HUES64 (cell line): ENCODE results near the gene PAPPA2.
"Not testable (repeated sequence)": the region's sequence is repeated elsewhere in the genome, so short reads cannot be mapped to it uniquely, and the experiment has no call there.

Source experiments
- H3K27ac ChIP-seq: 2 replicates; pipeline ENCODE4 v1.7.0; 2013; ENCODE audit warnings: low read depth, low read length, inconsistent platforms
- H3K27me3 ChIP-seq: 2 replicates; pipeline ENCODE4 v1.6.1; 2013; ENCODE audit warnings: mild to moderate bottlenecking, low read length; ENCODE audit not compliant: insufficient read depth
- H3K36me3 ChIP-seq: 2 replicates; pipeline ENCODE4 v1.6.1; 2013; ENCODE audit warnings: mild to moderate bottlenecking, low read length; ENCODE audit not compliant: insufficient read depth
- H3K4me1 ChIP-seq: 2 replicates; pipeline ENCODE4 v1.6.1; 2013; ENCODE audit warnings: mild to moderate bottlenecking, low read length, moderate library complexity; ENCODE audit not compliant: insufficient read depth
- H3K4me3 ChIP-seq: 2 replicates; pipeline ENCODE4 v1.5.1; 2013; ENCODE audit warnings: mild to moderate bottlenecking, low read length, moderate library complexity
- H3K9ac ChIP-seq: 2 replicates; pipeline ENCODE4 v1.6.1; 2013; ENCODE audit warnings: mild to moderate bottlenecking, low read depth, low read length
- H3K9me3 ChIP-seq: 2 replicates; pipeline ENCODE4 v1.6.1; 2013; ENCODE audit warnings: low read depth, low read length; ENCODE audit not compliant: insufficient read depth
- WGBS: fragments of 150-250, 120-280 bp; methylation state at CpG from one replicate; pipeline ENCODE4 v1.1.7; 2013; ENCODE audit warnings: missing lambda C conversion rate; 5-methylcytosine and 5-hydroxymethylcytosine counted together

PAPPA2 gene

DNA sequence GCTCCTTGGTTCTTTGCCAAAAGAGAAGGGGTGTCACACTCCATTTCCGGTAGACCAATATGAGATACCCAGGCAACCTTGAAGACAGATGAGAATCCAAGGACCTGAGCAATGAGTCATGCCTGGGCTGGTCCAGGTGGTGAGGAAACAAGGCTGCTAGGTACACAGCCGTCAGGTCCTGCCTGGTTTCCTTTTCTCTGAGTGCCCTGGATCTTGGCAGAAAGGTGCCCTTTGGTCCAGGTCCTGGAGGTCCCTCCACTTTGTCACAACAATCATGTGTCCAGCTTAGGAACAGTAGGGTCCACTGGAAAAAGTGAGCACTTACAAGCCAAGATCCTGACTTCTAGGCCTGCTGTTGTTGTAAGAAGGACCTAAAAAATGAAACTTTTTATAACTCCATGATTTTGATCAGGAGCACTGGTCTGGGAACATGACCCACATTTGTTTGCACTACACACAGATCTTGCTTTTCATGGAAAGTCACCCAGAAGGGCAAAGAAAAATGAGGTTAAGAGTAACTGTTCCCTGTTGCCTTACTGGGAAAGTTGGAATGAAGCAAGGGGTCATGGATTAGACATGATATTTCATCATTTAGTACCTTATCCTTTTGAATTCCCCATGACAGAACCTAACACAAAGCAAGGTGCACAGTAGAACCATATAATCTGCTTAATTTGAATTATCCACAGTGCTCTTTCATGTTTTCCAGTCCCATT lies 94.7 kb downstream of the PAPPA2 start:
- Histone ChIP-seq H3K9ac (no peak overlapping the region), H3K9me3 (no peaks in the 10 kb centered on the region), H3K27me3 (no peaks in the 10 kb centered on the region; the same call in 1 of the 2 replicates), H3K27ac (no peak overlapping the region), H3K4me3 (no peak overlapping the region), H3K4me1 (peaks cover 10% of the 10 kb centered on the region), H3K36me3 (no peaks in the 10 kb centered on the region)
- WGBS = 92% methylated on average over 2 of the region's 2 CpGs

- Histone ChIP-seq H3K27ac (no peak overlapping the region), H3K4me3 (no peak overlapping the region), H3K27me3 (no peaks in the 10 kb centered on the region; the same call in 1 of the 2 replicates), H3K4me1 (peaks cover 4% of the 10 kb centered on the region), H3K9me3 (no peaks in the 10 kb centered on the region), H3K36me3 (no peaks in the 10 kb centered on the region), H3K9ac (no peak overlapping the region)
- 55% methylated on average over 2 of the region's 2 CpGs for WGBS
Observed at GRCh38 chr1:176558561-176558960, 95.6 kb downstream of the PAPPA2 start.

DNA sequence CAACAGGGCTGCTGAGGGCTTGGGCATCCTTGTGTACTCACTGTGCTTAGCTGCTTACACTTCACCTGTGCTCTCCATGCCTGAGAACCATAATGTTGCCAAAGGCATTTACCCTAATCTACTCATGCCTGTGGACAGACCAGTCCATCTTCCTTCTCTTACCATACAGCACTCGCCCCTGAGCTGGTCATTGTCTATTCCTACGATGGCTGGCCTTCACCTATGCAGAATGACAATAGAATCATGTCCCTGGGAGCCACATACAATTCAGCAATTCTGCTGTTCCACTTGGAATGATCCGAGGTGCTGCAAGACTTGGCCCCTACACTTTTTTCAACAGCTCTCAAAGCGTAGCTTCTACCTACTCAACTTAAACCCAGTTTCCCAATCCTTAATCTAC lies 96.5 kb downstream of the PAPPA2 start:
- H3K9ac ChIP-seq = no peak overlapping the region
- H3K4me1 ChIP-seq = no peaks in the 10 kb centered on the region
- no peaks in the 10 kb centered on the region for H3K36me3 ChIP-seq
- H3K27me3 ChIP-seq = no peaks in the 10 kb centered on the region
- H3K9me3 ChIP-seq = no peaks in the 10 kb centered on the region
- no peak overlapping the region for H3K27ac ChIP-seq
- no peak overlapping the region for H3K4me3 ChIP-seq
- 30% methylated on average over 4 of the region's 4 CpGs for WGBS

DNA sequence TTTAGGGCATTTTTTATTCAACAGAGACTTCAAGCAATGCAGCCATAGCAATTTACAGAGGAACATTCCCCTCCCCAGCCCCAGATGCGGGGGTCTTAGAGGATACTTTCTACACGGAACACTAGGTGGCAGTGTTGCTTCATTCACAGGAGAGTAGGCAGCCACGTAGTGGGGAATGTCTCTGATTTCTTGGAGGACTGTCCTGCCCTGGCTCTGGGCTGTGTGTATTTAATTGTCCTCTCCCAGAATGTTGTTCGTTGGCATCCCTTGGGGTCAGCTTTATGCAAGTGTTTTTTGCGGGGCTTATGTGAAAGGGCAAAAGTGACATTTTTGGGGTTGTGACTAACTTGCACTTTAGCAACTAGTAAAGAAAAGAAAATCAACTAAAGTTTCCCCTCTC lies 96.9 kb downstream of the PAPPA2 start:
- WGBS = 7% methylated on average over 5 of the region's 5 CpGs
- H3K4me3 ChIP-seq = no peak overlapping the region
- no peaks in the 10 kb centered on the region for H3K36me3 ChIP-seq
- no peak overlapping the region for H3K9ac ChIP-seq
- H3K27me3 ChIP-seq = no peaks in the 10 kb centered on the region
- no peaks in the 10 kb centered on the region for H3K9me3 ChIP-seq
- H3K4me1 ChIP-seq = no peaks in the 10 kb centered on the region
- H3K27ac ChIP-seq = no peak overlapping the region

DNA sequence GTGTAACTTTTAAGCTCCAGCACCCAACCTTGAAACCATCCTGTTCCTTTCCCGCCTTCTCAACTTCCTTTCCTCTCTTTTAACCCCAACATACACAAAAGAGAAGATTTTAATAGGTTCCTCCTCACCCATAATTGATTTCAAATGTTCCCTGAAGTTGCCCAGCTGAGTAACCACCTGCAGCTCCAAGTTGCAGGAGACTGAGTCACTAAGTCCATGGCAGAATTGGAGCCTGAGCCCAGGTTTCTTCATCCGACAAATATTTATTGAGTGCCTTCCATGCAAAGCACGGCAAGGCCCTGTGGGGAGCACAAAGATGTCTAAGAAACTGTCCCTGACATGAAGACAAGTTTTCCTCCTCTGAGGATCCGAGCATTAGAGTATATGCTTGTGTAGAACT lies 97.7 kb downstream of the PAPPA2 start:
- Histone ChIP-seq H3K36me3 (no peaks in the 10 kb centered on the region), H3K4me3 (no peak overlapping the region), H3K9me3 (no peaks in the 10 kb centered on the region), H3K27me3 (no peaks in the 10 kb centered on the region), H3K9ac (no peak overlapping the region), H3K4me1 (no peaks in the 10 kb centered on the region), H3K27ac (no peak overlapping the region)
- 94% methylated on average over 4 of the region's 4 CpGs for WGBS

DNA sequence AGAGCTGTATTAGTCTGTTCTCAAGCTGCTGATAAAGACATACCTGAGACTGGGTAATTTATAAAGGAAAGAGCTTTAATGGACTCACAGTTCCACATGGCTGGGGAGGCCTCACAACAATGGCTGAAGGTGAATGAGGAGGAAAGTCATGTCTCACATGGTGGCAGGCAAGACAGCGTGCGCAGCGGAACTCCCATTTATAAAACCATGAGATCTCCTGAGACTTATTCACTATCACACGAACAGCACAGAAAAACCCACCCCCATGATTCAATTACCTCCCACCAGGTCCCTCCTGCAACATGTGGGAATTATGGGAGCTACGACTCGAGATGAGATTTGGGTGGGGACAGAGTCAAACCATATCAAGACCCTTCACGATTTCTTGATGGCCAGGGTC lies 98.8 kb downstream of the PAPPA2 start:
- not testable (repeated sequence) for H3K27ac ChIP-seq, H3K27me3 ChIP-seq, H3K9ac ChIP-seq, H3K36me3 ChIP-seq, H3K4me1 ChIP-seq, H3K4me3 ChIP-seq, H3K9me3 ChIP-seq
- WGBS = 93% methylated on average over 7 of the region's 7 CpGs

GRCh38 chr1:176566004-176566975 lies 103.3 kb downstream of the PAPPA2 start:
- Histone ChIP-seq H3K27ac (no peak overlapping the region), H3K4me1 (no peaks in the 10 kb centered on the region), H3K9ac (no peak overlapping the region), H3K9me3 (no peaks in the 10 kb centered on the region), H3K36me3 (no peaks in the 10 kb centered on the region), H3K4me3 (no peak overlapping the region), H3K27me3 (no peaks in the 10 kb centered on the region)
- 63% methylated on average over 2 of the region's 2 CpGs for WGBS

DNA sequence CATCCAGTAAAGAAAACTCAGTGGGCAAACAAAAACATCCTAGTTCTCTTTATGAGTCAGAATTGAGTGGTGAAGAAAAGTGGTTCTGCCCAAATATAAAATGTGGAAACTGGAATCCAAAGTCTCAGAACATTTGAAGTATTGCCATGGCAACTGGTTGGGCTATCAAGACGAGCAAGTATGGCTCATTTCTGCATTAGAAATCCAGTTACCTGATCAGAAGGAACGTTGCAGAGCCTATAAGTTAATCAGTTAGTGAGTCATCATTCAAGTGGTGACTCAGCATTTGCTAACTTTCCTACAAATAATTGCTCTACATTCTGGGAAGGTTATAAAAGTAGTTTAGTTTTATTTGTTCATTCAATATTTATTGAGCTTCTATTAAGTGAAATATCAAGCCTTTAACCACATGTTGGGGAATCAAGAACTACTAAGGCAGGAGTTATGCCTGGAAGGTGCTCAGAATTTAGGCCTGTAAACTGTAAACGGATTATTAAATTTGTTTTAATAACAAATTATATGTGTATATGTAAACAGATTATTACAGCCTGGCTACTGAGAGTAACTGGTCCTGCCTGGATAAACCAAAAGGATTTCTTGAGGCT lies 104.3 kb downstream of the PAPPA2 start:
- Histone ChIP-seq H3K9ac (no peak overlapping the region), H3K4me3 (no peak overlapping the region), H3K36me3 (no peaks in the 10 kb centered on the region), H3K27me3 (no peaks in the 10 kb centered on the region), H3K27ac (no peak overlapping the region), H3K9me3 (no peaks in the 10 kb centered on the region), H3K4me1 (no peaks in the 10 kb centered on the region)
- 83% methylated on average over 2 of the region's 3 CpGs for WGBS

DNA sequence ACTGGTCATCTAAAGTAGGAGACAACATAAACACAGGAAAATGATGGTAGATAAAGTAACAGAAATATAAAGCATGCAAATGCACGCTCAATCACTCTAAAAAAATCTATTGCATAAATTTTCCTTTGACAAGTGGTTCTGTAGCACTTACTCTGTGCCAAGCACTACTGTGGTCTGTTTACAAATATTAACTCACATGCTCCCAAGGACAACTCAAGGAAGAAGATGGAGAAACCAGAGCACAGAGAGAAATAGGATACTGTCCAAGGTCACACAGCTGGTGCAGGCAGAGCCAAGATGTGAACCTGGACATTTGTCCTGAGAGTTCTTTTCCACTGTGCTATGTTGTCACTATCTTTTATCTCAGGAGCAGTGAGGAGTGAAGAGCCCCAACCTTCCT lies 105.2 kb downstream of the PAPPA2 start:
- no peaks in the 10 kb centered on the region for H3K9me3 ChIP-seq
- WGBS = 100% methylated on average over 1 of the region's 1 CpG
- no peak overlapping the region for H3K27ac ChIP-seq

GRCh38 chr1:176574756-176575155 lies 111.8 kb downstream of the PAPPA2 start:
- Histone ChIP-seq H3K27me3 (no peaks in the 10 kb centered on the region), H3K9me3 (no peaks in the 10 kb centered on the region), H3K4me1 (no peaks in the 10 kb centered on the region), H3K4me3 (no peak overlapping the region), H3K27ac (no peak overlapping the region), H3K36me3 (no peaks in the 10 kb centered on the region), H3K9ac (no peak overlapping the region)
- WGBS = 100% methylated on average over 1 of the region's 2 CpGs

More for the DNA sequence above, 105.2 kb downstream of the PAPPA2 start:
- Histone ChIP-seq H3K4me1 (no peaks in the 10 kb centered on the region), H3K4me3 (no peak overlapping the region), H3K27me3 (no peaks in the 10 kb centered on the region), H3K9ac (no peak overlapping the region), H3K36me3 (no peaks in the 10 kb centered on the region)

DNA sequence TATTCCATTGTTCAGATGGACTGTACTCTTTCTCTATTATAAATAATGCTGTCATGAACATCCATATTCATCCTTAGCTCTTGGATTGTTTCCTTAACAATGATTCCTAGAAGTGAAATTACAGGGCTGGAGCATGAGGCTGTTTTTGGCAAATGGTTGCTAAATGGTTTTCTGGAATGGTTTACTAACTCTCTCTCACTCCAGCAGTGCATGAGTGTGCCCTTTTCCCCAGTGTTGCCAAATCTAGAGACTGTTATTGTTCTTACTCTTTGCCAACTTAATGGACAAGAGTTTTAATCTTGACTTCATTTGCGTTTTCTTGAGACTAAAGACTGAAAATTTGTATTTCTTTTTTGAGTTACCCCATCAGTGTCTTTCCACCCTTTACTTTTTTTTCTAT lies 113.0 kb downstream of the PAPPA2 start:
- no peak overlapping the region for H3K4me3 ChIP-seq
- no peak overlapping the region for H3K27ac ChIP-seq
- H3K9ac ChIP-seq = no peak overlapping the region
- no peaks in the 10 kb centered on the region for H3K36me3 ChIP-seq
- no peaks in the 10 kb centered on the region for H3K9me3 ChIP-seq
- 100% methylated on average over 1 of the region's 1 CpG for WGBS
- H3K27me3 ChIP-seq = no peaks in the 10 kb centered on the region
- no peaks in the 10 kb centered on the region for H3K4me1 ChIP-seq
